Prostate gland (tissue), 2 donors: Measurements from ENCODE around the gene SLC16A13. TPM values are rescaled to one million over a fixed set of nuclear protein-coding genes. Genes with fewer than 3 reads are reported as not detected.
A peak's percentile ranks its signal among the peaks of the same experiment; 100 is the strongest.

Experiments used
- DNase-seq: peaks from one replicate; pipeline ENCODE4 v3.0.0-alpha.2; 2019; ENCODE audit warnings: low spot score
- H3K27ac ChIP-seq, 2 donors: fragments of 200-600 bp; sonication (generic); 2 replicates each; pipeline ENCODE4 v1.5.1; 2017 to 2019
- H3K27me3 ChIP-seq: fragments of 200-600 bp; sonication (generic); replicated peaks from 2 replicates; pipeline ENCODE4 v1.5.1; 2019; ENCODE audit not compliant: insufficient read depth
- H3K36me3 ChIP-seq, 2 donors: fragments of 200-600 bp; sonication (generic); 1 replicate in 1 of 2; 2 replicates in 1 of 2; pipeline versions ENCODE4 v1.5.1 to v1.8.1; 2017 to 2019
- H3K4me1 ChIP-seq: fragments of 200-600 bp; sonication (generic); replicated peaks from 2 replicates; pipeline ENCODE4 v1.5.1; 2019
- H3K4me3 ChIP-seq, 2 donors: fragments of 200-600 bp; sonication (generic); 2 replicates each; pipeline ENCODE4 v1.5.1; 2017 to 2019
- H3K9me3 ChIP-seq: fragments of 200-600 bp; sonication (generic); 2 replicates; pipeline ENCODE4 v1.5.1; 2017
- POLR2A ChIP-seq: fragments of 450-650 bp; IDR thresholded peaks from one replicate; pipeline ENCODE4 v1.6.1; 2016; ENCODE audit warnings: antibody characterized with exemption, mild to moderate bottlenecking
- POLR2AphosphoS5 ChIP-seq: sonication (generic); formaldehyde crosslinking; IDR thresholded peaks from one replicate; pipeline ENCODE4 v1.6.1; 2017; ENCODE audit warnings: antibody characterized with exemption
- WGBS: methylation state at CpG from one replicate; pipeline ENCODE4 v1.1.5; 2018; 5-methylcytosine and 5-hydroxymethylcytosine counted together
- intact Hi-C: fragments of 100-400 bp; cut with DNase I; formaldehyde crosslinking; loops from one replicate; pipeline ENCODE4 v1.14.2; 2022
- total RNA-seq, 2 donors: library from RNA; depleted of rRNA; stranded (reverse); fragments of >200 nt; gene quantifications; one replicate each; pipeline ENCODE4 v1.1.0, GENCODE V29; 2016
- TF ChIP-seq, protein P1 (sequence below), 4 experiments: fragments of 200-600 bp in 2 of 4; fragments of 450-650 bp in 2 of 4; sonication (generic) in 2 of 4; IDR thresholded peaks; 1 replicate in 3 of 4; 2 replicates in 1 of 4; pipeline ENCODE4 v1.5.1; 2016 to 2019; ENCODE audit warnings: antibody characterized with exemption in 4 of 4, mild to moderate bottlenecking in 2 of 4, moderate library complexity in 2 of 4

The SLC16A13 gene
- total RNA-seq, 2 donors from 2014 or later: 1.7 to 1.8 TPM

DNA sequence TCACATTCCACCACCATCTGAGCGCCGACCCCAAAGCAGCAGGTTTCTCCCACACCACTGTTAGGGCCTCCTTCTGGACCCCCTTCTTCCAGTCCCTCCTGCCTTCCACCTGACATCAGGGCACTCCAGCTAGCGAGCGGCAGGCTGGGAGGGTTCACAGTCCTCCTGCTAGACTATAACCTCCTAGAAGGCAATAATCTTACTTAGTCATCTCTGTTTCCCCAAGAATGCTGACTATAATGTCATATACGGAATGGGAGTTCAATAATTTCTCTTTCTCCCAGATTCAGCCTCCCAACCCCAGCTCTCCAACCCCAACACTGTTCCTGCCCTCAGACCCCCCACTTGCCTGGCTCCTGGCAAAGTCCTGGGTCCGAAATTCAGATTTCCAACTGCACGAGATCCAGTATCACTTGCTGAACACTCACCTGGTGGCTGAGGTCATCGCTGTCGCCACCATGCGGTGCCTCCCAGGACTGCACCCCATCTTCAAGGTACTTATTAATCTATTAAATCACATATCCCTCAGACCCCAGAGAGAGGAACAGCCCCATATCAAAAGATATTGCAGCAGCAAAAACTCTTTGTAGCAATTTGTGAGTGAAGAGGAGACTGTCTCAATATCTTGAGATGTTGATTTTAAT is 34.4 kb upstream of the SLC16A13 start:
- Histone ChIP-seq H3K27ac (no peak overlapping the region), H3K4me3 (no peak overlapping the region), H3K4me1 (no peaks in the 10 kb centered on the region), H3K36me3 (peaks cover 0 to 3% of the 10 kb centered on the region in 2 donors), H3K9me3 (no peaks in the 10 kb centered on the region), H3K27me3 (no peaks in the 10 kb centered on the region)
- TF ChIP-seq, protein P1, sequence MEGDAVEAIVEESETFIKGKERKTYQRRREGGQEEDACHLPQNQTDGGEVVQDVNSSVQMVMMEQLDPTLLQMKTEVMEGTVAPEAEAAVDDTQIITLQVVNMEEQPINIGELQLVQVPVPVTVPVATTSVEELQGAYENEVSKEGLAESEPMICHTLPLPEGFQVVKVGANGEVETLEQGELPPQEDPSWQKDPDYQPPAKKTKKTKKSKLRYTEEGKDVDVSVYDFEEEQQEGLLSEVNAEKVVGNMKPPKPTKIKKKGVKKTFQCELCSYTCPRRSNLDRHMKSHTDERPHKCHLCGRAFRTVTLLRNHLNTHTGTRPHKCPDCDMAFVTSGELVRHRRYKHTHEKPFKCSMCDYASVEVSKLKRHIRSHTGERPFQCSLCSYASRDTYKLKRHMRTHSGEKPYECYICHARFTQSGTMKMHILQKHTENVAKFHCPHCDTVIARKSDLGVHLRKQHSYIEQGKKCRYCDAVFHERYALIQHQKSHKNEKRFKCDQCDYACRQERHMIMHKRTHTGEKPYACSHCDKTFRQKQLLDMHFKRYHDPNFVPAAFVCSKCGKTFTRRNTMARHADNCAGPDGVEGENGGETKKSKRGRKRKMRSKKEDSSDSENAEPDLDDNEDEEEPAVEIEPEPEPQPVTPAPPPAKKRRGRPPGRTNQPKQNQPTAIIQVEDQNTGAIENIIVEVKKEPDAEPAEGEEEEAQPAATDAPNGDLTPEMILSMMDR (IDR thresholded peaks at IDR 0.05): peak in 1 of 4 experiments; percentile 27
- TF ChIP-seq POLR2A: no peak
- no peak for TF ChIP-seq POLR2AphosphoS5
- DNase-seq: no peak
- intact Hi-C loops: loop anchor here (5.0 kb wide), 1 partner anchor 334 kb away; no protein-coding TSS in a partner anchor
- WGBS: 69% methylated on average over 10 of the region's 10 CpGs

DNA sequence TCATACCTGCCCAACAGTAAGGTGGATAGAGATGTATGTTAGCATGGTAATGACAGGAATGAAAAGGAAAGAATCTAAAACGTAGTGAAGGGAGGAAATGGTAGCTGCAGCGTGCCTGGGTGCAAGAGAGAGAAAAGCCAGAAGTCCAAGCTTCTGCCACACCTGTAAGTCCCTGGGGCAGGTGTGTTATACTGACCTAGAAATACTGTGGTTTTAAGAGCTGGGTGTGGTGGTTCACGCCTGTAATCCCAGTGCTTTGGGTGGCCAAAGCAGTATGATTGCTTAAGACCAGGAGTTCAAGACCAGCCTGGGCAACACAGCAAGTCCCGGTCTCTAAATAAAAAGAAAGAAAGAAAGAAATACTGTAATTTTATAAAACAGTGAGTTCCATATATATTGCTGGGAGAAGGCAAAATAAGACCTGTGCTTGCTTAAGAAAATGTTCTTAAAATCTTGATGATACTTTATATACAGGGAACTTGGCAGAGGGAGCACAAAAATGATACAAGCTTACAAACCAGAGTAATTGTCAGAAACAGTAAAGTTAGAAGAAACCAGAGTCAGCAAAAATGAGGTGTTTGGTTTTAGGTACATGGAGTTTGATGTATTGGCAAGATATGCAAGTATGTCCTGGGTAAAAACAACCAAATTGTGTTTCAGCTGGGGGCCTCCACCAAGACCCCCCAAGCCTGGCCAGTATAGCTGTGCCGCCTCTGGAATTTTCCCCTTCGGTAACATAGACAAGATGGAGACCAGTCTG is 33.3 kb upstream of the SLC16A13 start:
- Histone ChIP-seq H3K4me1 (no peaks in the 10 kb centered on the region), H3K36me3 (peaks cover 0 to 3% of the 10 kb centered on the region in 2 donors), H3K9me3 (no peaks in the 10 kb centered on the region), H3K27me3 (no peaks in the 10 kb centered on the region), H3K4me3 (no peak overlapping the region), H3K27ac (no peak overlapping the region)
- TF ChIP-seq POLR2AphosphoS5 (no peak), POLR2A (no peak)
- TF ChIP-seq, protein P1 (IDR thresholded peaks at IDR 0.05): no peak
- intact Hi-C loops: loop anchor here (5.0 kb wide), 1 partner anchor 335 kb away; no protein-coding TSS in a partner anchor
- 92% methylated on average over 6 of the region's 6 CpGs for WGBS
- DNase-seq: no peak

DNA sequence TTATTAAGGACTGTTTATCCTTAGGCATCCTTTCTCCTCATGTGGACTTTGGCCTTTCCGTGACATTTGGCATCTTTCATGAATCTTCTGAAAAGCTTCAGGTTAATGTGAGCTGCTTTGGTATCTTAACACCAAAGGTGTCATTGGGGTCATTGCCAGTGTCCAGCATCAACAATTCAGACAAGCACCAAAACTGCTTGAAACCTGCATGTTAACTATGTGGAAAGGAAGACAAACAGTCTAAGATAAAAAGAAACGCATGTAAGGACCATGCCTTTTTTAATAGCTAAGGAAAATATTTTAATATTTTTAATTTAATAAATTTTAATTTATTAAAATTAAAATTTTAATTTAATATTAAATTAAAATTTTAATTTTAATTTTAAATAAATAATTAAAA is 32.1 kb upstream of the SLC16A13 start:
- peaks cover 0 to 3% of the 10 kb centered on the region in 2 donors for H3K36me3 ChIP-seq
- no peaks in the 10 kb centered on the region for H3K4me1 ChIP-seq
- DNase-seq: no peak
- 94% methylated on average over 2 of the region's 2 CpGs for WGBS
- no peaks in the 10 kb centered on the region for H3K27me3 ChIP-seq
- H3K27ac ChIP-seq: no peak overlapping the region
- H3K9me3 ChIP-seq: no peaks in the 10 kb centered on the region
- H3K4me3 ChIP-seq: no peak overlapping the region
- intact Hi-C loops: loop anchor here (5.0 kb wide), 1 partner anchor 336 kb away; no protein-coding TSS in a partner anchor
- TF ChIP-seq, protein P1 (IDR thresholded peaks at IDR 0.05): no peak
- TF ChIP-seq POLR2AphosphoS5: no peak
- TF ChIP-seq POLR2A: no peak

DNA sequence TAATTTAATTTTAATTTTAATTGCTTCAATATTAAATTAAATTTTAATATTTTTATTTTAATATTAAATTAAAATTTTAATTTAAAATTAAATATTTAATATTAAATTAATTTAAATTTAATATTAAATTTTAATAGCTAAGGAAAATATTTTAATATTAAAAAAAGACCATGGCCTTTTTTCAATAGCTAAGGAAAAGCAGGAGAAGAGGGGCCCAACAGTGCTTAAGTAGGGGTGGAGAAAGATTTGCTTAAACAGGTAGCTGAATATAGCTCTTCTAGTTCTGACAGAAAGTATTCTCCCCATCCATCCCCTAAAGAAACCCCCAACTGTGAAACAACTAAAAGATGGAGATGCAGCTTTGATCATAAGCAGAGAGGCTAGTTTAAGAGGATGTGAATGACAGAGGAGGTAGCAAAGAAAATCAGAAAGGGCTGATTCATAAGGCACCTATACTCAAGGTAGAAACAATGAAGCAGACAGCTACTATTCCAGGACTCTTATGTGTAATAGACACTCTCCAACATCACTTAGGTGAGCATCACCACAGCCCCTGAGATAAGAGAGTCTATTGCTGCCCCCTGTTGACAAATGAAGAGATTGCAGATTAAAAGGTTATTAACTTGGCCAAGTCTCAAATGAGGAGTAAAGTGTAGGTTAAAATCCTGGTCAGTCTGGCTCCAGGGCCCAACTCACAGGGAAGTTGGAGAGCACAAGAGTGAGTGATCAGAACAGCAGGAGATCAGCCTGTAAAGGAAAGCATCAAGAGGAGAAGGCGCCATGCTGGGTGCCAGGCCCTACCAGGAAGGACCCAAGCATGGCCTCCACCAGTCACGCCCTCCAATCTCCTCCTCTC is 31.2 kb upstream of the SLC16A13 start:
- TF ChIP-seq, protein P1 (IDR thresholded peaks at IDR 0.05): peak; percentile 39 to 71 (median 66)
- TF ChIP-seq POLR2AphosphoS5 (no peak), POLR2A (no peak)
- no peaks in the 10 kb centered on the region for H3K4me1 ChIP-seq
- H3K27ac ChIP-seq: no peak overlapping the region
- H3K4me3 ChIP-seq: no peak overlapping the region
- no peaks in the 10 kb centered on the region for H3K9me3 ChIP-seq
- DNase-seq: peak; percentile 47
- no peaks in the 10 kb centered on the region for H3K36me3 ChIP-seq
- no peaks in the 10 kb centered on the region for H3K27me3 ChIP-seq
- WGBS: 97% methylated on average over 2 of the region's 2 CpGs
- intact Hi-C loops: loop anchor here (5.0 kb wide), 2 partner anchors 92 to 337 kb away; no protein-coding TSS in a partner anchor
